Right ventricle myocardium inferior (tissue), 1 donor: ENCODE results near the gene OR2T1. TPM values are rescaled to one million over a fixed set of nuclear protein-coding genes. Genes with fewer than 3 reads are reported as not detected.
A peak's percentile ranks its signal among the peaks of the same experiment; 100 is the strongest.
"Not testable (repeated sequence)": the region's sequence is repeated elsewhere in the genome, so short reads cannot be mapped to it uniquely, and the experiment has no call there.

Experiments used
- ATAC-seq: fragments of 200-7000 bp; cut with Tn5 transposase; one replicate; pipeline ENCODE4 v1.9.1; 2020; ENCODE audit warnings: mild to moderate bottlenecking, moderate library complexity
- DNase-seq: peaks from one replicate; pipeline ENCODE4 v3.0.0; 2021; ENCODE audit errors: missing footprints
- intact Hi-C: fragments of 100-400 bp; cut with DNase I; formaldehyde crosslinking; loops from one replicate; pipeline ENCODE4 v1.11.0; 2022
- total RNA-seq: library from RNA; stranded (reverse); fragmentation: NEBNext Ultra II Directional; extraction: Animal tissue kit (Norgen Biotek cat#: 25700); gene quantifications from one replicate; pipeline ENCODE4 v1.2.1, GENCODE V29; 2021
- donor health status: DM: no; HTN: yes; CAD: no; lungs with severe emphysema.

Gene OR2T1
- total RNA-seq, 1 donor from 2014 or later, result not detected

- DNase-seq, intact Hi-C loops, ATAC-seq: not testable (repeated sequence)
Measured at GRCh38 chr1:248432201-248432600, 29.4 kb downstream of the OR2T1 start.

DNA sequence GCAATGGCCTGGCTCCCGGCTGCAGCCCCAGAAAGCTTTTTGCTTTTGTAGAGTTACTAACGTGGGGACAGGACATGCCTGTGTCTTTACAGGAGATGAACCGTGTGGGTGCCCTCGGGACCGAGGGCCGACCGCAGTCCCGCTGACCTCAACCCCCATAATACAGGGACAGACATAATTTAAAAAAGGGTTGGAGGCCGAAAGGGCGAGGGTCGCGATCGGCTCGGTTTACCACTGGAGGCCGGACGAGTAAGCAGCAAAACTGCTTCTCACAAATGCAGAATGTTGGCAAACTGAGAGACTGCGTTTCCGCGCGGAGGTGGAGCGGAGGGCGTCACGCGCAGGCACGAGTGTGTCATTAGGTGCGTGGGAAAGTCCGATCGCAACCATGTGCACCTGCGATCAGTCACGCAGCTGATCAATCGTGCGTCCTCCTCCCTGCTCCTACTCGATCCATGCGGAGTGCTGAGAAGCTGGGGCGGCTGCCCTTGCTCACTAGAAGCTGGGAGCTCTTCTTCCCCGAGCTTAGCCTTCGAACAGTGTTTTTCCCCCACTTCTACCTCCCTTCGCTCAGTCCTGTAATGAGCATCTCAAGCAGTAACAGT is 31.1 kb downstream of the OR2T1 start:
- intact Hi-C loops, ATAC-seq: not testable (repeated sequence)
- peak; percentile 55 for DNase-seq

- intact Hi-C loops, ATAC-seq: not testable (repeated sequence)
Measured at GRCh38 chr1:248434913-248435312, 32.1 kb downstream of the OR2T1 start.

DNA sequence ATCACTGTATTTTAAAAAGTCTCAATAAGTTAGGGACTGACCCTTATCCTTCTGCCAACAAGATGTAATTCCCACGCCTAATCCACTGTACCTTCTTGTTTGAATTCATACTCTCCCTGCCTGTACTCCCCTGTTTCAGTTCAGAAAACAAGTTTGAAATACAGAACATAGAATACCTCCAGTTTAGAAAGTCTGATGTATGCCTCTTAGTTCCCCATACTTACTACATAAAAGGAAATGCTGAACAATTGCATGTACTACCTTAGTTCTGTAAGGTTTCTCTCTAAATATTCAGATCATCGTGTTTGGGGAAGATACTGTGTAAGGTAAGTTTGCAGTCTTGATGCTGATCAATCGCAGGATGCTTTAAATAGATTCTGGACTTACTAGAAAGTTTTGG is 33.5 kb downstream of the OR2T1 start:
- intact Hi-C loops, DNase-seq, ATAC-seq: not testable (repeated sequence)

More at GRCh38 chr1:248434913-248435312, 32.1 kb downstream of the OR2T1 start:
- not testable (repeated sequence) for DNase-seq

DNA sequence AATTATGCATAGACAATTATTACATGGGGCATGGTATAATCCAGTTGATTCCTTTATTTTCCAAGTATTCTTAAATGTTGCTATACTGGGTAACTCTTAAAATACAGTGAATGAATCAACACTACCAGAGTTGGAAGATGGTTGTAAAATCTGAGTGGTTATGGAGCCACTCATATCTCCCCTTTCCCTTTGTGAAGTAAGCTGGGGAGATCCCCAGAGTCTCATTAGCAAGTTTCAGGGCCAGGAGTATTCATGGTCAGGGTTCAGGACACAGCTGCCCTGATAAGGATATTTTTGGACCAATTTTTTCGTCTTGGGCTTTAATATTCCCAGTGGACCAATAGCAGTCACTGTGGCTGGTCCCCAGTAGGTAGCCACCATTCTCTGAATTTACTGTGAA is 35.8 kb downstream of the OR2T1 start:
- not testable (repeated sequence) for DNase-seq, ATAC-seq

DNA sequence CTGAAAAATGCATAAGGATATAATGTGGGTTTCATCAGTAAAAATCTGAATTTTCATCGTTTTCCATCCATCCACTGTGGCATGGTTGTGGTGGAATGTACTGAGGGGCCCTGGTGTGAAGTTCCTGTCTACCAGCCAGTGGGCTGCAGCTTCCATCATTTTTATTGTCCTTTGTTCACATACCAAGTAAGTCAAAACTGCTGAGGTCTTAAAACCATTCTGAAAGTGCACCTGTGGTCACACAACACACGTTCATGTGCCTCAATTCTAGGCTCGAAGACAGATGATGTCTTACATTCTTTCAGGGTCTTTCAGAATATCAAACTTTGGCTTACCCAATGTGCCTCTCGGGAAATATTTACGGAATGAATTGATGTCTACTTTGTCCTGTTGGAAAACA is 36.4 kb downstream of the OR2T1 start:
- intact Hi-C loops, DNase-seq: not testable (repeated sequence)

More for the DNA sequence above, 35.8 kb downstream of the OR2T1 start:
- intact Hi-C loops, result not testable (repeated sequence)

DNA sequence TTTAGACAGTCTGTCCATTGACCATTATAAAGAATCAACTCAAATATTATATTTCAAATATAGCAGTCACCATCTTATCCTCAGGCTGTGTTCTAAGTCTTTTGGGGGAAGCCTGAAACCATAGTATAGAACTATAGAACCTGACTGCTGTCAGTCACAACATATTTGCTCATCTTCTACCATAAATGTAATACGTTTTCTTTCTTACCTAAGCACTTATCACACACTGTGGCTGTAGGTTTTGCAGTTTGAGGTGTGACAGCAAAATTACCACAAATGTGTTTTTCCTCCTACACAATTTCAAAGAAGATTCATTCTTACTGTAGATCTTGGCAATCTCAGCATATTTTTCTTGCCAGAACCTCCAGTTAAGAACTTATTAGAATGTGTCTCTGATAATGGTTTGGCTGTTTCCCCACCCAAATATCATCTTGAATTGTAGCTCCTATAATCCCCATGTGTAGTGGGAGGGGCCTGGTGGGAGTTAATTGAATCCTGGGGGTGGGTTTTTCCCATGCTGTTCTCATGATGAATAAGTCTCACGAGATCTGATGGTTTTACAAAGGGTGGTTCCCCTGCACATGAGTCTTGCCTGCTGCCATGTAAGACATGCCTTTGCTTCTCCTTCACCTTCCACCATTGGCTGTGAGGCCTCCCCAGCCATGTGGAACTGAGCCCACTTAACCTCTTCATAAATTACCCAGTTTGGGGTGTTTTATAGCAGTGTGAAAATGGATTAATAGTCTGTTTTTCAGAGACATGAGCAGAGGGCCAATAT is 39.8 kb downstream of the OR2T1 start:
- ATAC-seq, intact Hi-C loops, DNase-seq: not testable (repeated sequence)

More for the DNA sequence above, 36.4 kb downstream of the OR2T1 start:
- not testable (repeated sequence) for ATAC-seq

DNA sequence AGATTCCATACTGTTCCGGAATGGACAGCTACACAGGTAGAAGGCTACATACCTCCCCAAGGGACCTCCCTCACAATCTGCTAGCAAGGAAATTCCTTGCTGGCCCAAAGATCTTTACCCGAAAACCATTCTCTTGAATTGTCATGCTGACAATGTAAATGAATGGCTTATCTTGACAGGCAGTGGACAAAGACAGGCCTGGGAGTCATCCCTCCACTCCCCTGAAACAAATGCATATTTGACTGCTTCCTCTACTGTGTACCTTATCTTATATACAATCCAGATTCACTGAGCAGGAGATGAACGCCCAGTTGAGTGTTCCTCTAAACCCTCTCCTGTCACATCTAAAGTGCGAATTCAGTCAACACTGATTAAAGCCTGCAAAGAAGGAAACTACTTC is 41.8 kb downstream of the OR2T1 start:
- intact Hi-C loops, DNase-seq, ATAC-seq: not testable (repeated sequence)

GRCh38 chr1:248445399-248445798 is 42.6 kb downstream of the OR2T1 start, which contains the start of gene OR2T2:
Gene OR2T2, plus strand, starts transcription at chr1:248445637. Its CDS starts 7,161 bp downstream, at chr1:248452798.
- ATAC-seq, DNase-seq, intact Hi-C loops: not testable (repeated sequence)

DNA sequence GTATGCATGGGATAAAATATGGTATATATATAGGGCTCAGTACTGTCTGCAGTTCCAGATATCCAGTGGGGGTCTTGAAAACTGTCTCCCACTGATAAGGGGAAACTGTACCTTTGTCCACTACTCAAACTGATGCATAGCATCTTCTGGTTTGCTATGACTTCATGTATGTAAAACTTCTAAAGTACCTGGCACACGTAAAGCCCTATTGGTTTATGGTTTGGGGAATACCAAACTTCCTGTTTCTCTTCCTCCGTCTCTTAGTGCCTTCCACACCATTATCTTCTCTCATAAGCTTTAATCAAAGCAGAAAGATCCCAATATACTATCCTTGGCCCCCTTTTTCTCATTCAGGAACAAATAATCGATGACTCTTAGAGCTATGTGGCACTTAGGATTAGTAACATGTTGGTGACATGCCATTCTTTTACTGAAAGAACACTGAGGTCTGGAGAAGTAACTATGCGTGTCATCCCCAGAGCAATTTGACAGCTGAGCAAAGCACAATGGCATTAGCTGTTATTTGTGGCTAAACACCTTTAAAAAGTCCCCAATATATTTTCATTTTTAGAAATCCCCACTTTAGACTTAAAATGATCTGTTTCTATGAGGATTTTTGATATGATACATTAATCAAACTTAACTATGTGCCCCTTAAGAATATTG is 45.7 kb downstream of the OR2T1 start:
- ATAC-seq, intact Hi-C loops, DNase-seq: not testable (repeated sequence)

DNA sequence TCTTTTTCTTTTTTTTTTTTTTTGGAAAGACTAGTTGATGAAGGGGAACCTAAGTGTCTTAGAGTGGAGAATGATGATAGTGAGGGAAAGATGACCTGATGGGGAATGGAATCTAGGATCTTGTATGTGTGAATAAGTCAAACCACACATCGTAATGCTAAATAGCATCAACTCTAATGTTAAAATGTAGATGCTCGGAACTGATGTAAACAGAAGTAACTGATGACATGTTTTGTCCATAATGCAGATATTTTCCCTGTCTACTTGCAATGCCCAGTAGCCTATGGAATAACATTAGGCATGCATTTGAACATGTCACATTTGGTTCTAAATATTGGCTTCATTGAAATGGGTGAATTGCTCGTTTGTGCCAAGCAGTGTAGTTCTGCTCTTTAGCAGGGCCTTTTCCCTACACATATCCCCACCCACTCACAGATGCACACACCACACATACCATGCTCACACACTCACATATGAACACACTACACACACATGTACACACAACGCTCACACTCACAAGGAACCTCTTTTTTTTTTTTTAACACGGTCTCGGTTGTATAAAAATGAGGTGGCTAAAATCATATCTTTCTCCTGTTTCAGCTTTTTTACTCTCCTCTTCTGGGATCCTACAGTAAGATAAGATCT is 47.1 kb downstream of the OR2T1 start:
- DNase-seq, intact Hi-C loops, ATAC-seq: not testable (repeated sequence)

DNA sequence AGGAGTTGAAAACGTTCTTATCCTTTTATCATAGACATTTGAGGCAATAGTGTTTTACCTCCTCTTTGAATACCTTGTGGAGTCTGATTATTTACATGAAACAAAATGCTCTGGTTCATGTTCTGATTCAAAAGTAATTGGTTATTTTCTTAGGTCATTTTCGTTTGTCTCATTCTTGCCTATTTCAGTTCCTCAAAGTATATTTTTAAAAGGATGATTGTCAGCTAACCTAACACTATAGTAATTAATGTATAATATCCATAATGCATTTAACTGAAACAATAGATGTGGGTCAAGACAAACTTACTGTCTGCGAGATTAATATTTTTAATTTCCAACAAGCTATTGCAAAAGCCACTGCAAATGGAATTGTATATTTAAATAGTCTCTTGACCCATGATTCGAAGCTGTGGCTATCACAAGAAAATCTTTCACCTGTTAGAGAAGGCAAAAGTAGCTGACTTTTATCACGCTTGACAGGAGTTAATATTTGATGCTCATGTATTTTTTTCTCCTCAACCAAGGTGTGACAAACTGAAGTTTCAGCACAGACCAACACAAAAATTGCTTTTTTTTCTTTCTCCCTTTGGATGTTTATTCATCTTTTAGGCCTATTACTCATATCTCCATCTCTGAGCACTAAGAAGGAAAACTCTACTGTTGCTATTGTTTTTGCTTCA is 47.8 kb downstream of the OR2T1 start:
- ATAC-seq, intact Hi-C loops, DNase-seq: not testable (repeated sequence)

DNA sequence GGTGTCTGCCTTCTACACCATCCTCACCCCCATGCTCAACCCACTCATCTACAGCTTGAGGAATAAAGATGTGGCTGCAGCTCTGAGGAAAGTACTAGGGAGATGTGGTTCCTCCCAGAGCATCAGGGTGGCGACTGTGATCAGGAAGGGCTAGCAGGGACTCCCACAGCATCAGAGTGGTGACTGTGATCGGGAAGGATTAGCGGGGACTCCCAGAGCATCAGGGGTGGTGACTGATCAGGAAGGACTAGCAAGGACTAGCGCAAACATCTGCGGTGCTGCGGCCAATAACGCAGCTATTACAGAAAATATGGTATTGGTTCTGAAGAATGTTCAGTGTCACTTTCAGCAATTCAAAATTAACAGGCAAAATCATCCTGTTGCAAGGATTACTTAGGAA is 50.8 kb downstream of the OR2T1 start:
- DNase-seq, ATAC-seq, intact Hi-C loops: not testable (repeated sequence)

DNA sequence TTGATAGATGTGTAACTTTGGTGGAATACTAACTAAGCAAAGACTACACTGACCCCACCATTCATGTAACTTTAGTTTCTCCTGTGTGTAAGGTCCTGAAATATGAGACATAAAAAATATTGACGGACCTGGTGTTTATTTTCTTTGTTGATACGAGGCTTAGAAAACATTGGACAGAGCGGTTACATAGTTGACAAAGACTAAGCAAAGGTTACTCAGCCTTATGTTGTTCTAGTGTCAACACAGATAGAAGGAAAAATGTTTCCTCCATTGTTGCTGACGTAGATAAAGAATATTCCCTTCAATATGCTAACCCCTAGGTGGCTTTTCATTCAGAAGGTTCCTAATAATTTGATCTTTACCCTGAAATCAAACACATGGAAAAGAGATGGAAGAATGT is 52.2 kb downstream of the OR2T1 start:
- ATAC-seq, intact Hi-C loops, DNase-seq: not testable (repeated sequence)

DNA sequence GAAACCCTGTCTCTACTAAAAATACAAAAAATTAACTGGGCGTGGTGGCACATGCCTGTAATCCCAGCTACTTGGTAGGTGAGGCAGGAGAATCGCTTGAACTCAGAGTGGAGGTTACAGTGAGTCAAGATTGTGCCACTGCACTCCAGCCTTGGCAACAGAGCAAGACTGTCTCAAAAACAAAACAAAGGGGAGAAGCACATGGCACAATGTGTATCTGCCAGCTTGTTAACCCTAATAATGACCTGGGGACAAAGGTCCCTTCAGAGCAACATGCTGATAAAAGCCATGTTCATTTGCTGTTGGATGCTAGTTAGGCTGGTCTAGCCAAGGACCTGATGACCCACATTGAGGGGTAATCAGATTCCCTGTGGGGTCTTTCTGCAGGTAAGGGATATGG is 53.8 kb downstream of the OR2T1 start:
- DNase-seq, intact Hi-C loops: not testable (repeated sequence)

More for the DNA sequence above, 53.8 kb downstream of the OR2T1 start:
- not testable (repeated sequence) for ATAC-seq
